Neural crest cell (in vitro differentiated cells): Measurements from ENCODE around the gene FSD1. TPM values are rescaled to one million over a fixed set of nuclear protein-coding genes. Genes with fewer than 3 reads are reported as not detected.
A peak's percentile ranks its signal among the peaks of the same experiment; 100 is the strongest.

ENCODE experiments used
- DNase-seq: peaks from one replicate; pipeline ENCODE4 v3.0.0; 2021; ENCODE audit warnings: low read depth, mixed read lengths, low spot score
- H3K27ac Mint-ChIP-seq: one replicate; pipeline ENCODE4 v1.8.0; 2021; ENCODE audit warnings: mild to moderate bottlenecking, mixed read lengths; ENCODE audit not compliant: unreplicated experiment
- H3K27me3 Mint-ChIP-seq: 2 replicates; pipeline ENCODE4 v1.8.0; 2021; ENCODE audit warnings: low read depth, mild to moderate bottlenecking, mixed read lengths
- H3K36me3 Mint-ChIP-seq: 2 replicates; pipeline ENCODE4 v1.8.0; 2021; ENCODE audit warnings: low read depth, mild to moderate bottlenecking, mixed read lengths
- H3K4me1 Mint-ChIP-seq: 2 replicates; pipeline ENCODE4 v1.8.0; 2021; ENCODE audit warnings: mixed read lengths
- H3K4me3 Mint-ChIP-seq: one replicate; pipeline ENCODE4 v1.8.0; 2021; ENCODE audit warnings: mild to moderate bottlenecking, mixed read lengths
- H3K9me3 Mint-ChIP-seq: 2 replicates; pipeline ENCODE4 v1.8.0; 2021; ENCODE audit warnings: mixed read lengths
- total RNA-seq: library from RNA; stranded (reverse); gene quantifications from 2 replicates; pipeline ENCODE4 v1.2.1, GENCODE V29; 2021
- TF ChIP-seq, protein P1 (sequence below): fragments of 200-600 bp; sonication (generic); conservative IDR thresholded peaks from 2 replicates; pipeline ENCODE4 v1.5.0; 2021; ENCODE audit warnings: antibody characterized with exemption, mild to moderate bottlenecking

Gene FSD1
- total RNA-seq, 1 donor from 2014 or later: 51.9 TPM

- H3K36me3 Mint-ChIP-seq: no peaks in the 10 kb centered on the region
- H3K27ac Mint-ChIP-seq: no peak overlapping the region
- TF ChIP-seq, protein P1, sequence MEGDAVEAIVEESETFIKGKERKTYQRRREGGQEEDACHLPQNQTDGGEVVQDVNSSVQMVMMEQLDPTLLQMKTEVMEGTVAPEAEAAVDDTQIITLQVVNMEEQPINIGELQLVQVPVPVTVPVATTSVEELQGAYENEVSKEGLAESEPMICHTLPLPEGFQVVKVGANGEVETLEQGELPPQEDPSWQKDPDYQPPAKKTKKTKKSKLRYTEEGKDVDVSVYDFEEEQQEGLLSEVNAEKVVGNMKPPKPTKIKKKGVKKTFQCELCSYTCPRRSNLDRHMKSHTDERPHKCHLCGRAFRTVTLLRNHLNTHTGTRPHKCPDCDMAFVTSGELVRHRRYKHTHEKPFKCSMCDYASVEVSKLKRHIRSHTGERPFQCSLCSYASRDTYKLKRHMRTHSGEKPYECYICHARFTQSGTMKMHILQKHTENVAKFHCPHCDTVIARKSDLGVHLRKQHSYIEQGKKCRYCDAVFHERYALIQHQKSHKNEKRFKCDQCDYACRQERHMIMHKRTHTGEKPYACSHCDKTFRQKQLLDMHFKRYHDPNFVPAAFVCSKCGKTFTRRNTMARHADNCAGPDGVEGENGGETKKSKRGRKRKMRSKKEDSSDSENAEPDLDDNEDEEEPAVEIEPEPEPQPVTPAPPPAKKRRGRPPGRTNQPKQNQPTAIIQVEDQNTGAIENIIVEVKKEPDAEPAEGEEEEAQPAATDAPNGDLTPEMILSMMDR: peak; percentile 50
- peak overlapping the region; percentile 49 for H3K4me3 Mint-ChIP-seq
- peaks cover 4% of the 10 kb centered on the region for H3K27me3 Mint-ChIP-seq
- DNase-seq: peak; percentile 36
- H3K9me3 Mint-ChIP-seq: no peaks in the 10 kb centered on the region
- peaks cover 23% of the 10 kb centered on the region for H3K4me1 Mint-ChIP-seq
Observed at GRCh38 chr19:4369888-4370260, 65.5 kb downstream of the FSD1 start.

GRCh38 chr19:4370418-4371041, 66.1 kb downstream of the FSD1 start:
- H3K36me3 Mint-ChIP-seq: no peaks in the 10 kb centered on the region
- H3K27ac Mint-ChIP-seq: no peak overlapping the region
- no peaks in the 10 kb centered on the region for H3K9me3 Mint-ChIP-seq
- H3K27me3 Mint-ChIP-seq: peaks cover 4% of the 10 kb centered on the region
- H3K4me3 Mint-ChIP-seq: peak overlapping the region; percentile 49
- TF ChIP-seq, protein P1: no peak
- peaks cover 25% of the 10 kb centered on the region for H3K4me1 Mint-ChIP-seq
- no peak for DNase-seq

- TF ChIP-seq, protein P1: no peak
- no peak overlapping the region for H3K27ac Mint-ChIP-seq
- peaks cover 4% of the 10 kb centered on the region for H3K27me3 Mint-ChIP-seq
Observed at GRCh38 chr19:4371247-4372164, 67.1 kb downstream of the FSD1 start.

DNA sequence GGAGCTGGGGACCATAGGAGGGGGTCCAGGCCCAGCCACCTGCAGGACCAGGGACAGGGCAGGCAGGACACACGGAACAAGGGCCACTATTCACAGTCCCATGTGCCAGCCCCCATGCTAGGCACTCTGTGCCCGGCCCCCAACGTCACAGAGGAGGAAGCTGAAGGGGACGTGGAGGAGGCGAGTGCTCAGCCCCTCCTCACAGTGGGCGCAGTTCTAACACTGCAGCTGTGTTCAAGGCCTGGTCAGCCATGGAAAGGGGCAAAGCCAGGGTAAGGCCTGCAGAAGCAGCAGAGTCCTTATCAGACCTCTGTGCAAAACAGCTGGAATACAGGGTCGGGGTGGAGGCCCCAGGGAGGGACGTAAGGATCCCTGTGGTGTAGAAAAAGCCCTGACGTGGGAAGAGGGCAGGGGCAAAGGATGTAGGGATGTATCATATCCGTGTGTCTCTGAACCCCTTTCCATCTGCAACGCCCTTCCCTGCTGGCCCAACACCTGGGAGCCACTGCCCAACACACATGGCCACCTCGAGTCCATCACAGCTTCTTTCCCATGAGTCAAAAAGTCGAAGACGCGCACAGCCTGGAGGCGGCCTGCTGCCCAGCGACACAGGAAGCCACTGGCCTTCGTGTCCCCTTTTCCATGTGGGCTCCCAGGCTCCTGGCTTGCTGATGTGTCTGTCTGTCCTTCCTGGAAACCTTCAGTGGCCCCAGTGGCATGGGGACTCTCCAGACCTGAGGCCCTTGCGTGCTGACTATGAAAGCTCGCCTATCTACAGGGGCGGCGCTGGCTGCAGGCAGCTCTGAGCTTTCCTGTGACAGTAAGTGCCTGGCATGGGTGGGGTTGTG, 68.0 kb downstream of the FSD1 start:
- TF ChIP-seq, protein P1: no peak
- Mint-ChIP-seq H3K4me3 (no peak overlapping the region), H3K4me1 (peaks cover 37% of the 10 kb centered on the region), H3K27me3 (peaks cover 4% of the 10 kb centered on the region), H3K9me3 (no peaks in the 10 kb centered on the region), H3K27ac (no peak overlapping the region), H3K36me3 (no peaks in the 10 kb centered on the region)
- DNase-seq: no peak

More at GRCh38 chr19:4371247-4372164, 67.1 kb downstream of the FSD1 start:
- H3K36me3 Mint-ChIP-seq: no peaks in the 10 kb centered on the region
- H3K4me3 Mint-ChIP-seq: peak overlapping the region; percentile 49
- no peaks in the 10 kb centered on the region for H3K9me3 Mint-ChIP-seq
- DNase-seq: no peak
- H3K4me1 Mint-ChIP-seq: peaks cover 35% of the 10 kb centered on the region

DNA sequence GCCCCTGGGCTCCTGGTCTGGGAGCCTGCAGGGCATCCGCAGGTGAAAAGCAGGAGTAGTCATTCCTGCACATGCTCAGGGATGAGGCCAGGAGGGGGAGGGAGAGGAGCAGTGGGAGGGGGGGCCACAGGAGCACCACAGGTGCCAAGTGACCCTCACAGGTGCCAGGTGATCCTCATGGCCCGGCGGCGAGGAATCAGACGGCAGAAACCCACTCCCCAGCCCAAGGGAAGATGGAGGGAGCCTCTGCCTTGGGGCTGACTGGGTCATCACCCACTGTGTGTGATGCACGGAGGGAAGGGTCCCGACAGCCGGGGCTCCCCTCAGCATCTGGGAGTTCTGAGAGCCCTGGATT, 68.6 kb downstream of the FSD1 start:
- H3K4me1 Mint-ChIP-seq: peaks cover 34% of the 10 kb centered on the region
- TF ChIP-seq, protein P1: no peak
- no peaks in the 10 kb centered on the region for H3K9me3 Mint-ChIP-seq
- no peaks in the 10 kb centered on the region for H3K36me3 Mint-ChIP-seq
- peaks cover 1% of the 10 kb centered on the region for H3K27me3 Mint-ChIP-seq
- no peak for DNase-seq
- no peak overlapping the region for H3K4me3 Mint-ChIP-seq
- H3K27ac Mint-ChIP-seq: no peak overlapping the region
